Esophagus squamous epithelium (tissue), 5 donors: ENCODE measurements around the gene ZSWIM3. TPM values are rescaled to one million over a fixed set of nuclear protein-coding genes. Genes with fewer than 3 reads are reported as not detected.

Experiments
- DNase-seq: peaks from one replicate; lab custom pipeline; 2025; lab: John Stamatoyannopoulos, UW
- H3K27ac ChIP-seq, 4 donors: fragments of 200-600 bp; sonication (generic); one replicate each; pipeline ENCODE4 v1.5.1; 2016 to 2019; ENCODE audit warnings: mild to moderate bottlenecking in 1 of 4
- H3K27me3 ChIP-seq, 4 donors: fragments of 200-600 bp; sonication (generic); 1 replicate in 3 of 4; 2 replicates in 1 of 4; pipeline versions ENCODE4 v1.5.1 to v1.6.0; 2017 to 2021; ENCODE audit warnings: antibody characterized with exemption in 1 of 4
- H3K36me3 ChIP-seq, 3 donors: fragments of 200-600 bp; sonication (generic); one replicate each; pipeline ENCODE4 v1.5.1; 2016 to 2019
- H3K4me1 ChIP-seq, 3 donors: fragments of 200-600 bp; sonication (generic); one replicate each; pipeline ENCODE4 v1.5.1; 2017 to 2019
- H3K4me3 ChIP-seq, 4 donors: fragments of 200-600 bp; sonication (generic); 1 replicate in 3 of 4; 2 replicates in 1 of 4; pipeline ENCODE4 v1.5.1; 2016 to 2019; ENCODE audit warnings: mild to moderate bottlenecking in 2 of 4, moderate library complexity in 1 of 4
- H3K9me3 ChIP-seq, 3 donors: fragments of 200-600 bp; sonication (generic); one replicate each; pipeline ENCODE4 v1.5.1; 2016 to 2019
- CTCF ChIP-seq, 6 experiments: fragments of 450-650 bp in 4 of 6; fragments of 200-600 bp in 2 of 6; sonication (generic) in 2 of 6; IDR thresholded peaks; one replicate each; pipeline ENCODE4 v1.5.1; 2016 to 2019; ENCODE audit warnings: antibody characterized with exemption in 6 of 6, mild to moderate bottlenecking in 4 of 6, moderate library complexity in 4 of 6
- POLR2A ChIP-seq, 4 donors: fragments of 450-650 bp; IDR thresholded peaks; one replicate each; pipeline ENCODE4 v1.6.1; 2017; ENCODE audit warnings: antibody characterized with exemption in 4 of 4, mild to moderate bottlenecking in 4 of 4, moderate library complexity in 3 of 4
- WGBS, 2 donors: methylation state at CpG; one replicate each; pipeline ENCODE4 v1.1.5; 2018; 5-methylcytosine and 5-hydroxymethylcytosine counted together
- intact Hi-C: fragments of 100-400 bp; cut with DNase I; formaldehyde crosslinking; loops from one replicate; pipeline ENCODE4 v1.15.0; 2022
- total RNA-seq, 4 donors: library from RNA; depleted of rRNA; stranded (reverse); fragments of >200 nt; gene quantifications; one replicate each; pipeline ENCODE4 v1.1.0, GENCODE V29; 2016
- donor health status: DM: yes; HTN: yes; CAD: no.

ZSWIM3 gene
- total RNA-seq, 4 donors from 2014 or later, result 1.1 to 3.2 (median 2.5) TPM

- Histone ChIP-seq H3K4me1 (peaks cover 8 to 67% (median 35%) of the 10 kb centered on the region in 3 donors), H3K4me3 (no peak overlapping the region), H3K36me3 (no peaks in the 10 kb centered on the region), H3K27ac (peak overlapping the region; percentile 30 to 86 (median 62)), H3K27me3 (no peaks in the 10 kb centered on the region), H3K9me3 (no peaks in the 10 kb centered on the region)
- intact Hi-C loops, result no loop called here
- 66 to 77% methylated on average over 9 to 12 of the region's 12 CpGs for WGBS, 2 donors
- TF ChIP-seq CTCF (IDR thresholded peaks at IDR 0.05) (no peak), POLR2A (IDR thresholded peaks at IDR 0.05) (no peak)
- no peak for DNase-seq
These were observed 61.5 kb downstream of the ZSWIM3 start for GRCh38 chr20:45918779-45919537.

GRCh38 chr20:45919542-45920399 lies 62.4 kb downstream of the ZSWIM3 start:
- TF ChIP-seq CTCF (IDR thresholded peaks at IDR 0.05) (no peak), POLR2A (IDR thresholded peaks at IDR 0.05) (no peak)
- Histone ChIP-seq H3K9me3 (no peaks in the 10 kb centered on the region), H3K36me3 (no peaks in the 10 kb centered on the region), H3K4me1 (peaks cover 8 to 68% (median 42%) of the 10 kb centered on the region in 3 donors), H3K4me3 (no peak overlapping the region), H3K27ac (peak overlapping the region; percentile 30 to 86 (median 62)), H3K27me3 (no peaks in the 10 kb centered on the region)
- no peak for DNase-seq
- WGBS, 2 donors, result 55 to 64% methylated on average over 7 of the region's 11 CpGs
- intact Hi-C loops, result no loop called here

- DNase-seq, result no peak
- Histone ChIP-seq H3K27ac (peak overlapping the region in 3 of 4 donors; percentile 62 to 86 (median 63)), H3K9me3 (no peaks in the 10 kb centered on the region), H3K27me3 (no peaks in the 10 kb centered on the region), H3K4me1 (peaks cover 12 to 77% (median 44%) of the 10 kb centered on the region in 3 donors), H3K4me3 (no peak overlapping the region), H3K36me3 (no peaks in the 10 kb centered on the region)
- TF ChIP-seq POLR2A (IDR thresholded peaks at IDR 0.05), result no peak
- TF ChIP-seq CTCF (IDR thresholded peaks at IDR 0.05), result no peak
- intact Hi-C loops, result no loop called here
- WGBS, 2 donors, result 64 to 65% methylated on average over 9 of the region's 9 CpGs
These were observed 63.3 kb downstream of the ZSWIM3 start for GRCh38 chr20:45920462-45921336.

GRCh38 chr20:45921337-45922189 lies 64.1 kb downstream of the ZSWIM3 start:
- H3K4me3 ChIP-seq, result no peak overlapping the region
- 77 to 81% methylated on average over 11 of the region's 11 CpGs for WGBS, 2 donors
- intact Hi-C loops, result no loop called here
- TF ChIP-seq CTCF (IDR thresholded peaks at IDR 0.05) (no peak), POLR2A (IDR thresholded peaks at IDR 0.05) (no peak)
- H3K36me3 ChIP-seq, result no peaks in the 10 kb centered on the region
- no peak for DNase-seq
- no peaks in the 10 kb centered on the region for H3K9me3 ChIP-seq
- H3K27ac ChIP-seq, result peak overlapping the region in 1 of 4 donors; percentile 86
- no peaks in the 10 kb centered on the region for H3K27me3 ChIP-seq
- H3K4me1 ChIP-seq, result peaks cover 12 to 78% (median 44%) of the 10 kb centered on the region in 3 donors
